Esophagus muscularis mucosa (tissue), 4 donors: ENCODE results near the gene WNT11.

Experiments
- CTCF ChIP-seq, 3 experiments: fragments of 200-600 bp in 2 of 3; fragments of 450-650 bp in 1 of 3; sonication (generic) in 2 of 3; IDR thresholded peaks; one replicate each; pipeline ENCODE4 v1.5.1; 2017 to 2019; ENCODE audit warnings: antibody characterized with exemption in 3 of 3, mild to moderate bottlenecking in 2 of 3, moderate library complexity in 1 of 3
- EP300 ChIP-seq: sonication (generic); formaldehyde crosslinking; IDR thresholded peaks from one replicate; pipeline ENCODE4 v1.6.1; 2017; ENCODE audit warnings: antibody characterized with exemption
- POLR2AphosphoS5 ChIP-seq, 2 donors: sonication (generic); formaldehyde crosslinking; IDR thresholded peaks; one replicate each; pipeline ENCODE4 v1.6.1; 2017; ENCODE audit warnings: antibody characterized with exemption in 2 of 2

- TF ChIP-seq POLR2AphosphoS5 (IDR thresholded peaks at IDR 0.05), result peak in 1 of 2 donors; percentile 23
- TF ChIP-seq CTCF (IDR thresholded peaks at IDR 0.05), result peak; percentile 71 to 77 (median 74)
- TF ChIP-seq EP300, result no peak
Measured at GRCh38 chr11:76208438-76209374, 2.4 kb upstream of the WNT11 start.
